K562 (cell line): ENCODE data around the gene ARL14EP. TPM values are rescaled to one million over a fixed set of nuclear protein-coding genes. Genes with fewer than 3 reads are reported as not detected.

ENCODE experiments used
- ATAC-seq: fragments of 200-7000 bp; cut with Tn5 transposase; 3 replicates; pipeline ENCODE4 v1.9.1; 2020; ENCODE audit warnings: moderate library complexity
- BruUV-seq: library from RNA; stranded (reverse); fragments of 400-500 nt; replicated peaks from 2 replicates; lab custom pipeline; 2021; lab: Mats Ljungman, UMichigan
- CTCF ChIA-PET: fragments of 300-600 bp; formaldehyde crosslinking; extraction: SDS; loops from one replicate; lab custom pipeline; 2021; ENCODE audit warnings: low intra/inter-chr PET ratio; lab: Yijun Ruan, JAX
- POLR2A ChIA-PET: fragments of 300-600, 350-650 bp; sonication (Branson Sonifier 250); formaldehyde crosslinking; extraction: SDS; loops from one replicate; lab custom pipeline; 2021; ENCODE audit warnings: antibody characterized with exemption, inconsistent platforms; lab: Yijun Ruan, JAX
- DNase-seq, 4 experiments: peaks; one replicate each; pipeline versions ENCODE4 v3.0.0 to v3.0.0-alpha.2; 2011 to 2018; ENCODE audit warnings: low spot score in 3 of 4, mixed read lengths in 3 of 4; ENCODE audit errors: extremely low read depth in 1 of 4
- FAIRE-seq: peaks from 2 replicates; lab custom pipeline; 2011; peaks lifted over from hg19 to GRCh38; lab: Jason Lieb, UNC
- H2AFZ ChIP-seq: 2 replicates; pipeline ENCODE4 v1.6.0; 2011; ENCODE audit warnings: low read depth, low read length, control low read depth, inconsistent platforms
- H3K27ac ChIP-seq: fragments of 200-600 bp; 3 replicates; pipeline ENCODE4 v1.8.0; 2011; ENCODE audit warnings: low read depth, mild to moderate bottlenecking, control low read depth, inconsistent platforms, low read length, moderate library complexity, mixed read lengths; ENCODE audit errors: extremely low read depth
- H3K27me3 ChIP-seq, 2 experiments: fragments of 300-600 bp in 1 of 2; 2 replicates in 1 of 2; 3 replicates in 1 of 2; pipeline versions ENCODE4 v1.6.0 to v1.8.0; 2011; ENCODE audit warnings: inconsistent platforms in 2 of 2, low read length in 2 of 2, mild to moderate bottlenecking in 1 of 2, mixed read lengths in 1 of 2, moderate library complexity in 1 of 2; ENCODE audit not compliant: control insufficient read depth in 2 of 2, insufficient read depth in 2 of 2
- H3K36me3 ChIP-seq: fragments of 300-600 bp; 3 replicates; pipeline ENCODE4 v1.8.0; 2011; ENCODE audit warnings: mild to moderate bottlenecking, low read length, inconsistent platforms; ENCODE audit not compliant: control insufficient read depth, insufficient read depth
- H3K4me1 ChIP-seq, 2 experiments: fragments of 200-600 bp in 1 of 2; replicated peaks in 1 of 2; 2 replicates in 1 of 2; 3 replicates in 1 of 2; pipeline versions ENCODE4 v1.5.1 to v1.8.0; 2011; ENCODE audit warnings: inconsistent platforms in 2 of 2, low read length in 2 of 2, mild to moderate bottlenecking in 1 of 2, mixed read lengths in 1 of 2, moderate library complexity in 1 of 2; ENCODE audit not compliant: control insufficient read depth in 2 of 2, insufficient read depth in 2 of 2
- H3K4me2 ChIP-seq: 2 replicates; pipeline ENCODE4 v1.6.1; 2011; ENCODE audit warnings: low read length, control low read depth, inconsistent platforms, mixed read lengths; ENCODE audit not compliant: insufficient read depth
- H3K4me3 ChIP-seq: fragments of 200-600 bp; sonication (generic), shearing (Covaris generic); 2 replicates; pipeline ENCODE4 v1.5.1; 2016; ENCODE audit warnings: control low read depth, inconsistent platforms
- H3K79me2 ChIP-seq: fragments of 200-600 bp; 3 replicates; pipeline ENCODE4 v1.8.0; 2011; ENCODE audit warnings: low read length, inconsistent platforms; ENCODE audit not compliant: control insufficient read depth, insufficient read depth
- H3K9ac ChIP-seq, 2 experiments: 2 replicates each; pipeline versions ENCODE4 v1.6.0 to v1.6.1; 2011; ENCODE audit warnings: low read depth in 2 of 2, low read length in 2 of 2, control low read depth in 1 of 2, inconsistent platforms in 1 of 2, mild to moderate bottlenecking in 1 of 2, mixed read lengths in 1 of 2; ENCODE audit not compliant: insufficient read depth in 1 of 2
- H3K9me1 ChIP-seq: one replicate; pipeline ENCODE4 v1.6.0; 2011; ENCODE audit warnings: inconsistent platforms, mild to moderate bottlenecking, low read length, moderate library complexity; ENCODE audit not compliant: control insufficient read depth, insufficient read depth
- H3K9me3 ChIP-seq: replicated peaks from 2 replicates; pipeline ENCODE4 v1.5.1; 2011; ENCODE audit warnings: low read depth, low read length, inconsistent platforms; ENCODE audit not compliant: control insufficient read depth, insufficient read depth
- H4K20me1 ChIP-seq: replicated peaks from 2 replicates; pipeline ENCODE4 v1.6.1; 2011; ENCODE audit warnings: low read length, inconsistent platforms, mixed read lengths; ENCODE audit not compliant: control insufficient read depth, insufficient read depth
- NR1H2 ChIP-seq: sonication (generic); formaldehyde crosslinking; IDR thresholded peaks from 2 replicates; pipeline ENCODE4 v1.4.0; 2020; ENCODE audit warnings: mild to moderate bottlenecking, missing genetic modification reagents
- PHF20 ChIP-seq: fragments of 450-650 bp; IDR thresholded peaks from 2 replicates; pipeline ENCODE4 v1.6.1; 2018; ENCODE audit not compliant: partially characterized antibody
- PKNOX1 ChIP-seq: fragments of 450-650 bp; IDR thresholded peaks from 2 replicates; pipeline ENCODE4 v1.6.1; 2016
- POLR2AphosphoS5 ChIP-seq: IDR thresholded peaks from 2 replicates; pipeline ENCODE4 v1.6.1; 2011; ENCODE audit warnings: mild to moderate bottlenecking, low read depth, low read length, moderate library complexity; ENCODE audit not compliant: control insufficient read depth, insufficient read depth
- POLR3G ChIP-seq: IDR thresholded peaks from 2 replicates; pipeline ENCODE4 v1.6.1; 2011; ENCODE audit not compliant: insufficient read length, insufficient replicate concordance; ENCODE audit errors: extremely low read depth
- SIX5 ChIP-seq, 2 experiments: IDR thresholded peaks; 2 replicates each; pipeline ENCODE4 v1.6.1; 2011; ENCODE audit warnings: low read length in 2 of 2, borderline replicate concordance in 1 of 2, low read depth in 1 of 2, mild to moderate bottlenecking in 1 of 2, moderate library complexity in 1 of 2; ENCODE audit not compliant: insufficient read depth in 1 of 2
- SMAD2 ChIP-seq: fragments of 150-350 bp; IDR thresholded peaks from 2 replicates; pipeline ENCODE4 v1.6.1; 2014; ENCODE audit warnings: low read depth, mild to moderate bottlenecking, low read length
- TAF9B ChIP-seq: fragments of 450-650 bp; IDR thresholded peaks from 2 replicates; pipeline ENCODE4 v1.6.1; 2018; ENCODE audit warnings: mild to moderate bottlenecking; ENCODE audit not compliant: partially characterized antibody
- TFAP4 ChIP-seq: sonication (generic); formaldehyde crosslinking; IDR thresholded peaks from 2 replicates; pipeline ENCODE4 v1.8.0; 2022; ENCODE audit warnings: missing genetic modification reagents, mild to moderate bottlenecking, moderate library complexity, borderline replicate concordance
- TSC22D4 ChIP-seq: fragments of 450-650 bp; IDR thresholded peaks from 2 replicates; pipeline ENCODE4 v1.6.1; 2016; ENCODE audit warnings: missing genetic modification characterization, missing biosample characterization, control low read depth
- ZNF324 ChIP-seq: fragments of 250-450 bp; sonication (Bioruptor Pico); IDR thresholded peaks from 2 replicates; pipeline ENCODE4 v1.4.0; 2020; ENCODE audit warnings: mild to moderate bottlenecking
- in situ Hi-C: fragments of 300-500 bp; cut with MboI; formaldehyde crosslinking; loops from 4 replicates; pipeline ENCODE4 v1.15.0; 2018; ENCODE audit warnings: inconsistent platforms, mixed read lengths
- intact Hi-C: fragments of 100-400 bp; cut with micrococcal nuclease; formaldehyde crosslinking; loops from 2 replicates; pipeline ENCODE4 v1.14.2; 2022
- polyA plus RNA-seq, 8 experiments: library from polyadenylated mRNA; depleted of rRNA in 4 of 8; stranded (reverse) in 5 of 8; unstranded in 3 of 8; fragments of >200 nt; fragmentation: Nextera tagmentation in 2 of 8; fragmentation: Illumina TruSeq in 1 of 8; extraction: Ambion mirVana in 2 of 8; extraction: Trizol in 1 of 8; gene quantifications; 2 replicates each; pipeline versions ENCODE4 v1.2.1 to v1.2.3, GENCODE V29; 2011 to 2014; ENCODE audit warnings: inconsistent platforms in 1 of 8, missing spikeins in 1 of 8
- total RNA-seq, 7 experiments: library from RNA; depleted of rRNA in 6 of 7; stranded (reverse); fragments of >200 nt in 6 of 7; fragmentation: Illumina TruSeq in 2 of 7; extraction: Trizol in 2 of 7; gene quantifications; 2 replicates each; pipeline versions ENCODE4 v1.2.1 to v1.2.3, GENCODE V29; 2011 to 2021; ENCODE audit warnings: low replicate concordance in 1 of 7
- TF ChIP-seq, protein P1 (sequence below): fragments of 450-650 bp; formaldehyde crosslinking; IDR thresholded peaks from 2 replicates; pipeline ENCODE4 v1.4.0; 2020; ENCODE audit warnings: mild to moderate bottlenecking, mixed read lengths
- TF ChIP-seq, protein P2 (sequence below): fragments of 200-800 bp; sonication (Bioruptor generic); IDR thresholded peaks from 2 replicates; pipeline ENCODE4 v1.6.1; 2017; ENCODE audit warnings: missing genetic modification characterization, missing compliant biosample characterization
- TF ChIP-seq, protein P3 (sequence below): fragments of 250-450 bp; sonication (Bioruptor Pico); IDR thresholded peaks from 2 replicates; pipeline ENCODE4 v1.4.0; 2020; ENCODE audit warnings: mild to moderate bottlenecking

ARL14EP gene
- total and polyA plus RNA-seq, 9 of the 15 experiments (the other 6 are each of a cell fraction or from before 2014, with no cell fraction given), result 11.4 to 42.7 (median 25.9) TPM

GRCh38 chr11:30277176-30277575 lies 45.7 kb upstream of the ARL14EP start:
- H3K36me3 ChIP-seq, result no peaks in the 10 kb centered on the region
- H3K79me2 ChIP-seq, result no peaks in the 10 kb centered on the region
- H3K27ac ChIP-seq, result no peak overlapping the region
- H3K9me3 ChIP-seq, result no peaks in the 10 kb centered on the region
- no peaks in the 10 kb centered on the region for H3K4me1 ChIP-seq
- H3K4me3 ChIP-seq, result no peak overlapping the region
- no peaks in the 10 kb centered on the region for H3K27me3 ChIP-seq
- intact Hi-C loops (no loop called here), in situ Hi-C loops (no loop called here)
- no peak overlapping the region for H2AFZ ChIP-seq
- H3K4me2 ChIP-seq, result no peak overlapping the region
- no TSS peak for BruUV-seq
- CTCF ChIA-PET, result no interaction called here
- no peaks in the 10 kb centered on the region for H3K9me1 ChIP-seq
- FAIRE-seq (no peak), DNase-seq (no peak), ATAC-seq (no peak)
- POLR2A ChIA-PET, result no interaction called here
- no peak overlapping the region for H3K9ac ChIP-seq
- H4K20me1 ChIP-seq, result no peaks in the 10 kb centered on the region
- TF ChIP-seq PKNOX1, result no peak
- no peak for TF ChIP-seq TFAP4 (CRISPR knock-in tag)
- no peak for TF ChIP-seq PHF20
- TF ChIP-seq SMAD2, result no peak
- TF ChIP-seq POLR2AphosphoS5, result no peak
- TF ChIP-seq ZNF324, result no peak
- no peak for TF ChIP-seq NR1H2
- no peak for TF ChIP-seq TAF9B
- TF ChIP-seq POLR3G, result no peak
- no peak for TF ChIP-seq TSC22D4
- TF ChIP-seq, protein P1, sequence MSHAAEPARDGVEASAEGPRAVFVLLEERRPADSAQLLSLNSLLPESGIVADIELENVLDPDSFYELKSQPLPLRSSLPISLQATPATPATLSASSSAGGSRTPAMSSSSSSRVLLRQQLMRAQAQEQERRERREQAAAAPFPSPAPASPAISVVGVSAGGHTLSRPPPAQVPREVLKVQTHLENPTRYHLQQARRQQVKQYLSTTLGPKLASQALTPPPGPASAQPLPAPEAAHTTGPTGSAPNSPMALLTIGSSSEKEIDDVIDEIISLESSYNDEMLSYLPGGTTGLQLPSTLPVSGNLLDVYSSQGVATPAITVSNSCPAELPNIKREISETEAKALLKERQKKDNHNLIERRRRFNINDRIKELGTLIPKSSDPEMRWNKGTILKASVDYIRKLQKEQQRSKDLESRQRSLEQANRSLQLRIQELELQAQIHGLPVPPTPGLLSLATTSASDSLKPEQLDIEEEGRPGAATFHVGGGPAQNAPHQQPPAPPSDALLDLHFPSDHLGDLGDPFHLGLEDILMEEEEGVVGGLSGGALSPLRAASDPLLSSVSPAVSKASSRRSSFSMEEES (CRISPR knock-in tag), result no peak
- TF ChIP-seq SIX5 (IDR thresholded peaks at IDR 0.05; ENCODE audit: borderline replicate concordance in 1 of 2, insufficient read depth in 1 of 2, low read depth in 1 of 2, low read length in 2 of 2), result no peak
- TF ChIP-seq, protein P2, sequence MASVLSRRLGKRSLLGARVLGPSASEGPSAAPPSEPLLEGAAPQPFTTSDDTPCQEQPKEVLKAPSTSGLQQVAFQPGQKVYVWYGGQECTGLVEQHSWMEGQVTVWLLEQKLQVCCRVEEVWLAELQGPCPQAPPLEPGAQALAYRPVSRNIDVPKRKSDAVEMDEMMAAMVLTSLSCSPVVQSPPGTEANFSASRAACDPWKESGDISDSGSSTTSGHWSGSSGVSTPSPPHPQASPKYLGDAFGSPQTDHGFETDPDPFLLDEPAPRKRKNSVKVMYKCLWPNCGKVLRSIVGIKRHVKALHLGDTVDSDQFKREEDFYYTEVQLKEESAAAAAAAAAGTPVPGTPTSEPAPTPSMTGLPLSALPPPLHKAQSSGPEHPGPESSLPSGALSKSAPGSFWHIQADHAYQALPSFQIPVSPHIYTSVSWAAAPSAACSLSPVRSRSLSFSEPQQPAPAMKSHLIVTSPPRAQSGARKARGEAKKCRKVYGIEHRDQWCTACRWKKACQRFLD (CRISPR knock-in tag), result no peak
- TF ChIP-seq, protein P3, sequence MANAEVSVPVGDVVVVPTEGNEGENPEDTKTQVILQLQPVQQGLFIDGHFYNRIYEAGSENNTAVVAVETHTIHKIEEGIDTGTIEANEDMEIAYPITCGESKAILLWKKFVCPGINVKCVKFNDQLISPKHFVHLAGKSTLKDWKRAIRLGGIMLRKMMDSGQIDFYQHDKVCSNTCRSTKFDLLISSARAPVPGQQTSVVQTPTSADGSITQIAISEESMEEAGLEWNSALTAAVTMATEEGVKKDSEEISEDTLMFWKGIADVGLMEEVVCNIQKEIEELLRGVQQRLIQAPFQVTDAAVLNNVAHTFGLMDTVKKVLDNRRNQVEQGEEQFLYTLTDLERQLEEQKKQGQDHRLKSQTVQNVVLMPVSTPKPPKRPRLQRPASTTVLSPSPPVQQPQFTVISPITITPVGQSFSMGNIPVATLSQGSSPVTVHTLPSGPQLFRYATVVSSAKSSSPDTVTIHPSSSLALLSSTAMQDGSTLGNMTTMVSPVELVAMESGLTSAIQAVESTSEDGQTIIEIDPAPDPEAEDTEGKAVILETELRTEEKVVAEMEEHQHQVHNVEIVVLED (CRISPR knock-in tag), result no peak
